ENCODE data around the gene ICAM3.
A peak's percentile ranks its signal among the peaks of the same experiment; 100 is the strongest.
"Not testable (repeated sequence)": the region's sequence is repeated elsewhere in the genome, so short reads cannot be mapped to it uniquely, and the experiment has no call there.

Gene ICAM3, protein sequence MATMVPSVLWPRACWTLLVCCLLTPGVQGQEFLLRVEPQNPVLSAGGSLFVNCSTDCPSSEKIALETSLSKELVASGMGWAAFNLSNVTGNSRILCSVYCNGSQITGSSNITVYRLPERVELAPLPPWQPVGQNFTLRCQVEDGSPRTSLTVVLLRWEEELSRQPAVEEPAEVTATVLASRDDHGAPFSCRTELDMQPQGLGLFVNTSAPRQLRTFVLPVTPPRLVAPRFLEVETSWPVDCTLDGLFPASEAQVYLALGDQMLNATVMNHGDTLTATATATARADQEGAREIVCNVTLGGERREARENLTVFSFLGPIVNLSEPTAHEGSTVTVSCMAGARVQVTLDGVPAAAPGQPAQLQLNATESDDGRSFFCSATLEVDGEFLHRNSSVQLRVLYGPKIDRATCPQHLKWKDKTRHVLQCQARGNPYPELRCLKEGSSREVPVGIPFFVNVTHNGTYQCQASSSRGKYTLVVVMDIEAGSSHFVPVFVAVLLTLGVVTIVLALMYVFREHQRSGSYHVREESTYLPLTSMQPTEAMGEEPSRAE

DNA sequence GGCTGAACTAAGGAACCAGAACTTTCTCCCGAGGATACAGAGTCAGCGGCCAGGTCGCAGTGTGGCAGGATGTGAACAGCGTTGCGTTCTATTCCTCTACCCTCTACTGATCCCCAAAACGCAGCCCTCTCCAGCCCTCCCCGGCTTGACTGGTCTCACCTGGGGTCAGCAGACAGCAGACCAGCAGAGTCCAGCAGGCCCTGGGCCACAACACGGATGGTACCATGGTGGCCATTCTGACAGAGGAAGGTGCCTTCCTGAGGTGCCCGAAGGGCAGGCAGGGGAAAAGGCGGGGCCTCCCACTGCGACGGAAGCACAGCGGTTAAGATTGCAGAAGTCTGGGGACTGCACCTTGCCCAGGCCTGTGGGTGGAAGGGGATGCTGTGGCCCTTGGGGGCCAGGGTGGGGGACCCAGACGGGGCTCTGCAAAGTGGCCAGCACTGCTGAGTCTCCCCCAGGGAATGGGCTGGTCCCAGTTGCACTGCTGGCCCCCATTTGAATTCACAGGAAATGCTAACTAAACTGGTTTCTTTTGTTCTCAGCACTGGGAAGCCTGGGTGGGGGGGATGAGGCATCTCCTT lies at the start of gene ICAM3:
ICAM3 (minus strand) TSS at position 245 of the 581 bp plus-strand sequence; CDS start at position 235, 10 bp downstream.
- no peak for DNase-seq

DNA sequence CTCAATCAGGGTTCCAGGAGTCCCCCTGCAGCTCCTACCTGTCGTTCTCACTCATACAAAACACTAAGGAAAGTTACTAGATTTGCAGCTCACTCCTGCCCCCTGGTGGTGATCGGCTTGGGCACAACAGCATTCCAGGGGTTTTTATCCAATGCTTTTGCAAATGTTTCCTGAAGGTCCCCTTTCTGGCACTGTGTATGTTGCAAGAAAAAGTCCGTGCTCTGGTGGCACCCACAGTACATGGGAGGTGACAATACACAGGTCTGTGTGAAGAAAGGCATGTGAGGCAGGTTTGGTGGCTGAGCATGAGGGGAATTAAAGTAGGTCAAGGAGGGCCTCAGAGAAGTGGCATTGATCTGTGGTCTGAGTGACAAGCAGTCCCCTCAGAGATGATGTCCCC lies 49.5 kb upstream of the ICAM3 start:
- DNase-seq = peak; percentile 82

DNA sequence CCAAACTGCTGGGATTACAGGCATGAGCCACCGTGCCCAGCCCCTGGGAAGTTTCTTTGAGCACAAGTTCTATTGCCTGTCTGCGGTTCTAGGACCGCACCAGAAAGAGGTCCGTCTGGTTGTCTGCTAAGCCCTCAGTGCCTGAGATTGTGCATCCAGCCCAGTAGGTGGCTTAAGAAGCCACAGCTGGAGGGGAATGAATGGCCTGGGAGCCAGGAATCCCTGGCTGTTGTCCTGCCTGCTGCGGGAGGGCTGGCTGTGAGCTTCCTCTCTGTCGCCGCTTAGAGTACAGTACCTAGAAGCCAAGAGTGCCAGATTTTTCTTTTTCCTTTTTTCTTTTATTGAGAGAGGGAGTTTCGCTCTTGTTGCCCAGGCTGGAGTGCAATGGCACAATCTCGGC lies 45.2 kb upstream of the ICAM3 start:
- no peak for DNase-seq

DNA sequence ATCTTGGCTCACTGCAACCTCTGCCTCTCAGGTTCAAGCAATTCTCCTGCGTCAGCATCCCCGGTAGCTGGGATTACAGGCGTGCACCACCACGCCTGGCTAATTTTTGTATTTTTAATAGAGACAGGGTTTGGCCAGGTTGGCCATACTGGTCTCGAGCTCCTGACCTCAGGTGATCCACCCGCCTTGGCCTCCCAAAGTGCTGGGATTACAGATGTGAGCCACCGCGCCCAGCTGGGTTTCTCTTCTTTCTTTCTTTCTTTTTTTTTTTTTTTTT lies 43.7 kb upstream of the ICAM3 start:
- not testable (repeated sequence) for DNase-seq

DNA sequence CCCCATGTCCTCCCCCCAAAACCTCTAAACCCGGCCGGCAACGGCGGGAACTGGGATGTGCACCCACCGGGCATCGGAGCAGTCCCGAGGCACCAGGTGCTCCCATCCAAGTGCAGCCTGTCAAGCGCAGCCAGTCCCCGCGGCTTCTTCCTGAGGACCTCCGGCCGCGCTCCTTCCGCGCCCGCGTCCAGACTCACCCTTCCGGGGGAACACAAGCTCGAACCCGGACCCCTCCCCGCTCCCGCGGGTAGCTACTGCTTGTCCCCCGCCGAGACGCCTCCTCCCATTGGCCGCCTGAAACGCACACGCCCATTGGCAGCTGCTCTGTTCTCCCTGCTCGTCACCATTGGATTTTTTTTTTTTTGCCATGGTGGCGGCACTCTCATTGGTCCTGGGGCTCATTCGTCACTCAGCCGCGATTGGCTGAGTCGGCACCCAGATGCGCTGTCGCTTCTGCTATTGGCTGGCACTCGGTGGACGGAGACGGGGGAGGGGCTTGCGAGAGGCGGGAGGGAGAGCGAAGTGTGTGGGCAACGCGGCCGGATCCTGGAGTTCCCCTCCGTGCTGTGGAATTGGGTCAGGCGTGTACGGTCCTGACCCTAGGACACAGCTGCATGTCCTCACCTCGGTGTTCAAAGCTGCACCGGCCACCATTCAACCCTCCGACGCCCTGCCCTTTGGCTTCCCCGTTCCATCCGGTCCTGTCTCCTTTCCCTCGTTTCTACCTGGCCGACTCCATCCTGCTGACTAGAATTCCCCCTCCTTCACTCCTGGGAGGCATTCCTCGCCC lies 41.1 kb upstream of the ICAM3 start, which contains the start of gene TYK2:
TYK2 (minus strand) TSS at position 260 of the 790 bp plus-strand sequence. CDS start 2,166 bp downstream, outside the sequence.
- DNase-seq = peak; percentile 100

DNA sequence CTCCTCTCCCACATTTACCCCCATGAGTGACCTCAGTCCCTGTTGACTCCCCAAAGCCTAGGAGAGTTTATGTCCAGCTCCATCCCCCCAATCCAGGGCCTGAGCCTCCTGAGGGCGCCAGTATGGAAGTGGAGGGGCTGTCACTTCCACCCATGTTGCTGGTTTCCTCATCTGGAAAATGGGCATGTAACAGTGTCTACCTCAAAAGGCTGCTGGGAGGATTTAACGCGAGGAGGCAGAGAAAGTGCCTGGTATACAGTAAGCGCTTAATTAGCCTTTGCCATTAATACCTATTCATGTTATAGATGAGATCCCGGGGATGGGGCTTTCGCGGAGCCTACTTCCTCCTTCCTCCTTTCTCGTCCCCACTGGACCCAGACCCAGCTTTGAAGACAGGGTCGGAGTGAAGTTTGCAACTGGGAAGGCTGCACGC lies 40.5 kb upstream of the ICAM3 start:
- DNase-seq = no peak

DNA sequence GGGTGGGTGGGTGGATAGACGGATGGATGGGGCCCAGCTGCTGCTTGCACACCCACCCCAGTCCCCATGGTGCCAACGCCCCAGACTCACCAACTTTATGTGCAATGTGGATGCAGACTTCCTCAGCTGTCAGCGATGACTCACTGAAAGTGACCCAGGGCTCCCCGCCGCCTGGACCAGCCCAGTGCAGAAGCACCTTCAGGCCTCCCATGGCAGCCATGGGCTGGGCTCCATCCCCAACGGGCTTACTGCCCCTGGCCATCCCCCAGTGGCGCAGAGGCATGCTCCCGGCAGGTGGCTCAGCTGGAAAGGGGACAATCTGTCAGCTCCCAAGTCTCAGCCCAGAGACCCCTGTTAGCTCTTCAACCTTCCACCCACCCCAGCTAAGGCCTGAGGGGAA lies 38.7 kb upstream of the ICAM3 start:
- no peak for DNase-seq

DNA sequence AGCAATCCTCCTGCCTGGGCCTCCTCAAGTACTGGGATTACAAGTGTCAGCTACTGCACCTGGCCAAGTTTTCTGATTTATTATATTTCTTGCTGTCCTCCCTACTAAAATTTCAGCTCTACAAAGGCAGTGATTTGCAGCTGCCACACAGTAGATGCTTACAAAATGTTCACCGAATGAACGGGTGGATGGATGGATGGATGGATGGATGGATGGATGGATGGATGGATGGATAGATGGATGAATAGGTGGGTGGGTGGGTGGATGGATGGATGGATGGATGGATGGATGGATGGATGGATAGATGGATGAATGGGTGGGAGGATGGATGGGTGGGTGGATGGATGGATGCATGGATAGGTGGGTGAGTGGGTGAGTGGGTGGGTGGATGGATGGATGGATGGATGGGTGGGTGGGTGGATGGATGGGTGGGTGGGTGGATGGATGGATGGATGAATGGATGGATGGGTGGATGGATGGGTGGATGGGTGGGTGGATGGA lies 37.8 kb upstream of the ICAM3 start:
- not testable (repeated sequence) for DNase-seq

DNA sequence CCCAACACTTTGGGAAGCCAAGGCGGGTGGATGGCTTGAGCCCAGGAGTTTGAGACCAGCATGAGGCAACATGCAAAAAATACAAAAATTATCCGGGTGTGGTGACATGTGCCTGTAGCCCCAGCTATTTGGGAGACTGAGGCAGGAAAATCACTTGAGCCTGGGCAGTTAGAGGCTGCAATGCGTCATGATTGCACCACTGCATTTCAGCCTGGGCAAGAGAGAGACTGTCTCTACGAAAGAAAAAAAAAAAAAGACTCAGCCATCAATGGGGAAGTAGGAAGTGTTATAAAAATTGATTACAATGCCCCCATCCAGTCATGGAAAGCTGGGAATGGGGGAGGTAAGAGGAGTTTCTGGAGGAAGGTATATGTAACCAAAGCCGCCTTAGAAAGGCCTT lies 35.5 kb upstream of the ICAM3 start:
- no peak for DNase-seq

DNA sequence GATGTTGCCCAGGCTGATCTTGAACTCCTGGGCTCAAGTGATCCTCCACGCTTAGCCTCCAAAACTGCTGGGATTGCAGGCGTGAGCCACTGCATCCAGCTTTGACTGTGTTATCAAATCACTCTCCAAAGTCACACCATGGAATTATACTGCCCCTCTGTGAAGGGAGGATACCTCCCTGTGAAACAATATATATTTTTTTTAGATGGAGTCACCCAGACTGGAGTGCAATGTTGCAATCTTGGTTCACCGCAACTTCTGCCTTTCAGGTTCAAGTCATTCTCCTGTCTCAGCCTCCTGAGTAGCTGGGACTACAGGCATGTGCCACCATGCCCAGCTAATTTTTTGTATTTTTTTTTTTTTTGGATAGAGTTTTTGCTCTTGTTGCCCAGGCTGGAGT lies 33.3 kb upstream of the ICAM3 start:
- DNase-seq = no peak

DNA sequence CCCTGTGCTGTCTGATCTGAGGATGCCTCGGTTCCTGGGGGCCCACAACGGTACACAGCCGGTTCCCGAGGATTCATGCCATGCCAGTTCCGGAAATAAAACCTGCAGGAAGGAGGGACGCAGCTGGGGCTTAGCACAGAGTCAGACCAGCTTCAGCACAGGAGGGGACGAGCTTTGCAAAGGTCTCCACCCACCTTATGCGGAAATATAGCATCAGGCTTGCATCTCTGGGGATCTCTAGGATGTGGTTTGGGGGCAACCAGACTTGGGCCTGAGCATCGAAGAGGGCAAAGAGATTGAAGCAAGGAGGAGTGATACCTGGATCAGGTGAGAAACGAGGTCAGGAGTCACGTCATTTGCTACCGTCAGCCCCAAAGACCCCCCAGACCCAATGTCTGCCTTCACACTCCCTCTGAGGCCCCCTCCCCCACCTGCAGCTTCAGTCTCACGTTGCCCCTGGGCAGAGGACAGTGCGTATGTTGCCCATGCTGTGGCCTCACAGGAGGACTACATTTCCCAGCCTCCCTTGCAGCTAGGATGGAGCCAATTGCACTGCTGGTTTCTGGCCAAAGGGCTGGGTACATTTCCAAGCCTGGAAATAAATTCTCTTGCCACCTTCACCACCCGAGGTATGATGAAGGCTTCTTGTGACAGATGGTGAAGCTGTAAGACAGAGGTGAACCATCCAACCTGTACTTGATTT lies 28.8 kb upstream of the ICAM3 start:
- no peak for DNase-seq

DNA sequence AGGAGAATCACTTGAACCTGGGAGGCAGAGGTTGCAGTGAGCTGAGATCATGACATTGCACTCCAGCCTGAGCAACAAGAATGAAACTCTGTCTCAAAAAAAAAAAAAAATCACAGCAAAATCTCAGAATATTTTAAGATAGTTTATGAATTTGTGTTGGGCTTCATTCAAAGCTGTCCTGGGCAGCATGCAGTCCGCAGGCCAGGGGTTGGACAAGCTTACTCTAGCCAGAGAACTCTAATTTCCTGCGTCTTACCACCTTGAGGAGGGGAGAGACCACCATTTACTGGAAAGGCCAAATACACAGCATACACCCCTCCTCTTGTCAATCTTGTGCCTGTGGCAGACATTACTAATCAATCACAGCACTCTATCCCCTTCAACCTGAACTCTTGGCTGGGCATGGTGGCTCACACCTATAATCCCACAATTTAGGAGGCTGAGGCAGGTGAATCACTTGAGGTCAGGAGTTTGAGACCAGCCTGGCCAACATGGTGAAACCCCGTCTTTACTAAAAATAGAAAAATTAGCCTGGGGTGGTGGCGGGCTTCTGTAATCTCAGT lies 27.6 kb upstream of the ICAM3 start:
- DNase-seq = not testable (repeated sequence)

DNA sequence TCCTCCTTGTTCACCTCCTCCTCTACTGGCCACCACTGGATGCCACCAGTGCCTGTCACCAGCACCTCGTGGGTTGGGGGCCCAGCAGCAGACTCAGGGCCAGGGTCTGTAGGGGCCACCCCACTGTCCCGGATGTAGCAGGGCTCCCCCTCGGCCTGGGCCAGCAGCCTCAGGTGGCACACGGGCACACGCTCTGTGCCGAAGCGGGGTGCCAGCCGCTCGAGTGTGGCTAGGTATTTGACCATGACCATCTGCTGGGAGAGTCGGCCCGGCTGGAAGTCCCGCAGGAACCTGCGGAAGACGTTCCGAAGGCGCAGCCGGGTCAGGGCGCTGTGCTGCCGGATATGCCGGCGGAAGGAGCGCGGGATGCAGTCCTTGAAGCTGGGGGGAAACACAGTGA lies 26.1 kb upstream of the ICAM3 start:
- DNase-seq = no peak

DNA sequence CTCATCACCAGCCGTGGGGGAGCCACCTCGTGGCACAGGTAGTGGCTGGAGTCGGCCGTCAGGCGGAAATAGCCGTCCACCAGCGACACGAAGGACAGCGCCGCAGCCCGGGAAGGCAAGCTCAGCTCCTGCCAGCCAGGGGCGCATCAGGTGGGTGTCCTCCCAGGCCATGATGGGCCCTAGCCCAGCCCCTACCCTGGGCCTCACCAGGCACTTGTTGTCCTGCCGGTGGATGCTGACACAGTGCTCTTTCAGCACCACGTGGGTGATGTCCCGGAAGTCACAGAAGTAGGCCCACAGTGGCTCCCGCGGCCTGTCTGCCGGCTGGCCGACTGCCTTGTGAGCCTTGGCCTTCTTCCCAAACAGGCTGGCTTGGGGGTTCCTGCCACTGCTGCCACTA lies 25.2 kb upstream of the ICAM3 start:
- DNase-seq = no peak

DNA sequence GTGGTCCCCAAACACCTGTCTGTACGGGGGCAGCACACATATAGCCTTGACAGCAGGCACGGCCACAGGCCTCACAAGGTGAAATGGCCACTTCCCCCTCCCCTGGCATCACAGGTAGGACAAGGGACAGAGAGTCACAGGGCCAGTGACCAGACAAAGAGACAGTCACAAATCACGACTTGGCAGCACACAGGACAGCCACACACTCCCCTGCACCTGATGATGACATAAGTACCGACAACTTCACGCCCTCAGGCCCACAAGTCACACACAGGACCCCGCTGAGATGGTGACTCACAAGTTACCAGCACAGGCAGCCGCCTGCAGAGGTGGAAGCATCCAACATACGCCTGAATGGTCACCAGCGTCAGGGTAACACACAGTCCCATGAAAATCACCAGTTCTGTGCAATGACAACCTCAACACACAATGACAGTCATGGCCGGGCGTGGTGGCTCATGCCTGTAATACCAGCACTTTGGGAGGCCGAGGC lies 24.4 kb upstream of the ICAM3 start:
- DNase-seq = no peak

DNA sequence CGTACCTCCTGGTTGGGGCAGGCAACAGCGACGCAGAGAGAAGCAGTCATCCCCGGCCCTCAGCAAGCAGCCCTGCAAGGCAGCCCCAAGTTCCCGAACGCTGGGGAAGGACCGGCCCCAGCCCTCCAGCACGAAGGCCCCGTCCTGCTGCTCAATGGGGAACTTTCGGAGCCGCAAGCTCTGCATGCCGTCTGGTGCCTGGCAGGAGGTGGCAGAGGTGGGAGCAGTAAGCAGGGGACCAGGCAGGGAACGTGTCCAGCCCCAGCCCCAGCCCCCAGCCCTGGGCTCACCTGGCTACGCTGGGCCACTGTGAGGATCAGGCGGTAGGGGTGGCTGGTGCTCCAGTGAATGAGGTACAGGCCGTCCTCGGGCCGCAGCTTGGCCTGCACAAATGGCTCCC lies 22.8 kb upstream of the ICAM3 start:
- no peak for DNase-seq

DNA sequence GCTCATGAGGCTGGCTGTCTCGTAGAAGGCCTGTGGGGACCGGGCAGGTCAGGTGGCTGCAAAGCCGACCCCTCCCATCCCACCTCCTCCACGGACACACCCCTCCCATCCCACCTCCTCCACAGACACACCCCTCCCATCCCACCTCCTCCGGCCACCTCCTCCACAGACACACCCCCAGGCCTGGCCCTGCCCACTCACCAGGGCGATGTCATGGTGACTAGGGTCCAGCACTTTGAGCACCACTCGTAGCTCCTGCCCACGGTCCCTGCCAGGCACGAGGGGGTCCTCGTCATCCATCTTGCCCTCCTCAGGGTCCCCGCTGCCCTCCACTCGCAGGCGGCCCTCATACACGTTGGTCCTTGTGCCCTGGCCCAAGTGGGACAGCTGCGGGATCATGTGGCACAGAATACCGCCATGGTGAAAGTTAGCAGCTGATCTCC lies 22.2 kb upstream of the ICAM3 start:
- no peak for DNase-seq

DNA sequence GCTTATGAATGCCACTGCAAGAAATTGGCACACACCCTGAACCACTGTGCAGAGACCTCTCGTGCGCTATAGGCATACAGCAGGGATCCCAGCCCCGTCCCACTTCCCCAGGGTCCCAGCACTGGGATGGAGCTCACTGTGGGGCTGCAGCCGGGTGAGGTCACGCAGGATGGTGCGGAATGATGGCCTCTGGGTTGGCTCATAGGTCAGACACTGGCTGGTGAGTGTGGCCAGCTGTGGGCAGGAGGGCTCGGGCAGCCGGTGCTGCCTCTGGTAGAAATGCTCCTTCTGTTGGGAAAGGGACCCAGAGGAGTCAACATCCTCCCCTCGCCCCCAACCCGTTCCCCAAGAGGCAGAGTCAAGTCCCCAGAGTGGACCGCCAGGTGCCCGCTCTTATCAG lies 17.0 kb upstream of the ICAM3 start:
- DNase-seq = no peak

DNA sequence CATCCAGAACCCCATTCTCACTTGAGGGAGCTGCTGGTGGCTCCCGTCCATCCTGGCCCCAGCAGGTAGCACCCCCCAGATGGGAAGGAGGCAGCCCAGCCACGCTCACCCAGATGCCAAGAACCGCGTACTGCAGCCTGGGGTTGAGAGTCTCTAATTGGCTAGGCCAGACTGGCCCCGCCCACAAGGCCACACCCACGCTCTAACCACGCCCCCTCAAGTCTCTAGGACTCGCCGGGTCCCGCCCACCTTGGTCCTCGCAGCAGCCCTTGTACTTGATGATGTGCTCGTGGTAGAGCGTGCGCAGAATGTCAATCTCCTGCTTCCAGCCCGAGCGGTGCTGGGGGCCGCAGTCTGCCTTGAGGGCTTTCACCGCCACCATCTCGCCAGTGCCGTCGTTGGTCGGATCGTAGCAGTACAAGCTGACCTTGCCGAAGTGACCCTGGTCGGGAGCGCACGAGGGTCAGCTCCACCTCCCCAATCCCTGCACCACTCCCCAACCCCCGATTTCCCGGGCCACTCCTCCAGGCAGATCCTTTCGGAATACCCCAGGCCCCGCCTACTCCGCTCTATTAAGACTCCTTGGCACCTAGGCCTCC lies 14.5 kb upstream of the ICAM3 start:
- DNase-seq = no peak

DNA sequence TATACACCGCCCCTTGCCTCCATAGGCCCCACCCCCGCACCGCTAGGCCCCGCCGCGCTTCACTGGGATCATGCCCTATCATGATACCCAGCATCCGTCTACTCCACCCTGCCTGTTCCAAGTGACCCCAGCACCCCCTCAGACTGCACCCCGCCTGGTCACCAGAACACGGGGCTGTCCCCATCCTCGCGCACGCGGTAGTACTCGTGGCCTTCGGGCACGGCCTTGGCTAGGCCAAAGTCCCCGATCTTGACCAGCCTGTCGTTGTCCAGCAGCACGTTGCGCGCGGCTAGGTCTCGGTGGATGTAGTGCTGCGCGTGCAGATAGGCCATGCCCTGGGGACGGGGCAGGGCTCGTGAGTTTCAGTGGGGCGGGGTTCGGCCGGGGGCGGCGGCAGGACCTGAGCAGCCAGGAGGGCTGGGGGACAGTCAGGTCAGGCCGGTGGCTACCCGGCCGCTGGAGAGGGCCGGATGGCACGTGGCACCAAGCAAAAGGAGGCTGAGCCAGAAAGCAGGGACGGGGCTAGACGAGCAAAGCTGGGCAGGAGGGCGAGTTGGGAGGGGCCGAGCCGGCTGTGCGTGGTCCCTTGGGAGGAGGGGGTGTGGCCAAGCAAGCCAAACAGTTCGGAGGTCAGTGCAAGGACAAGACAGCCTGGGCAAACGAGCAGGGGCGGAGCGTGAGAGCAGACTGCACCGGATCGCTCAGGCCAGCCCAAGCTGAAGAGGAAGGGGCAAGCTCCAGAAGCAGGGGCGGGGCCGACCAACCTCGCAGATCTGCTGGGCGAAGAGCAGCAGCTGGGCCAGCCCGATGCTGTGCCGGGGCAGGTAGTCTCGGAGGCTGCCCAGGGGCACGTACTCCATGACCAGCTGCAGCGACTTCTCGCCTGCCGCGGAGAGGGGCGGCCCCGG lies 13.6 kb upstream of the ICAM3 start:
- no peak for DNase-seq

DNA sequence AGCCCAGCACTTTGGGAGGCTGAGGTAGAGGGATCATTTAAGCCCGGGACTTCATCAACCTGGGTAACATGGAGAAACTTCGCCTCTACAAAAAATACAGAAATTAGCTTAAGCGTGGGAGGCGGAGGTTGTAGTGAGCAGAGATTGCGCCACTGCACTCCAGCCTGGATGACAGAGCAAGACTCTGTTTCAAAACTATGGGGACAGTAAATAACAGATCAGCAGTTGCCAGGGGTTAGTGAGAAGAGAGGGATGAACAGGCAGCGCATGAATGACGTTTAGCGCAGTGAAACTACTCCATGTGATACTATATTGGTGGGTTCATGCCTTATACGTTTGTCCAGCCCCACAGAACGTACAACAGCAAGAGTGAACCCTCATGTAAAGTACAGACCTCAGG lies 7.1 kb upstream of the ICAM3 start:
- no peak for DNase-seq
